ENCODE measurements around the gene MMD. TPM values are rescaled to one million over a fixed set of nuclear protein-coding genes. Genes with fewer than 3 reads are reported as not detected.
"Not testable (repeated sequence)": the region's sequence is repeated elsewhere in the genome, so short reads cannot be mapped to it uniquely, and the experiment has no call there.

MMD gene
- total and polyA plus RNA-seq, 2 experiments from 2014 or later: 65.3 to 85.0 TPM

- DNase-seq (ENCODE audit: low read depth in 1 of 2, low spot score in 1 of 2): no peak
- peak overlapping the region; percentile 66 for H3K27ac ChIP-seq
- no peaks in the 10 kb centered on the region for H3K27me3 ChIP-seq
- TF ChIP-seq CTCF (IDR thresholded peaks at IDR 0.05; ENCODE audit: low read depth, low read length): no peak
- H3K4me1 ChIP-seq (ENCODE audit: low read depth): peaks cover 9% of the 10 kb centered on the region
- no peak overlapping the region for H3K4me3 ChIP-seq
- no peaks in the 10 kb centered on the region for H3K9me3 ChIP-seq (ENCODE audit: low read depth)
- peaks cover 32% of the 10 kb centered on the region for H3K36me3 ChIP-seq
Measured at GRCh38 chr17:55395803-55396505, 25.7 kb downstream of the MMD start.

DNA sequence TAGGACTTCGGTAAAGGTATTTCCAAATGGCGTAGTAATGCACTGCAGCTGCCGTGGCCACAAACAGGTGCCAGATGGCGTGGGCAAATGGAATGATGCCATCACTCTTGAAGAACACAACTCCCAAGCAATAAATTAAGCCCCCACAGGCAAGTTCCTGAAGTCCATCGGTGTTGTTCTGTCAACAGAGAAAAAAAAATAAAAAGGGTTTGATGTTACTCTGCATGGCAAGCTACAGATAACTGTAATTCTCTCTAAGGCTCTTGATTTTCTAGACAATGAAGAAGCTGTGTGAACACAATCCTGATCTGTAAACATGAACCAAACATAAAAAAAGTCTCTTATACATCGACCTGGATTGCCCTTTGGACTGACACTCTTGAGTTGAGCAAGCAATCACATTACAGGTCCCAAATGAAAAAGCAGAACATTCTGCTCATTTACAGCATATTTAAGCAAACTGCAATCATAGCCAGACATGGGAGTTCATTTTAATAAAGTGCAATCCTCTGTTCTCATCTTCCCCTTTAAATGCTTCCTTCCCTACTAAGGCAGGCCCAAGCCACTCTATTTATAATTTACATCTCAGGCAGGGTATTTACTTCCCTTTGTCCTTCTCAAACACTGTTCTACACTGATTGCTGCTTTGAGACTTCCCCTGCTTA lies 27.1 kb downstream of the MMD start:
- no peaks in the 10 kb centered on the region for H3K9me3 ChIP-seq (ENCODE audit: low read depth)
- H3K27me3 ChIP-seq: no peaks in the 10 kb centered on the region
- peaks cover 15% of the 10 kb centered on the region for H3K4me1 ChIP-seq (ENCODE audit: low read depth)
- H3K27ac ChIP-seq: peak overlapping the region; percentile 66
- H3K4me3 ChIP-seq: no peak overlapping the region
- no peak for TF ChIP-seq CTCF (IDR thresholded peaks at IDR 0.05; ENCODE audit: low read depth, low read length)
- no peak for DNase-seq (ENCODE audit: low read depth in 1 of 2, low spot score in 1 of 2)
- H3K36me3 ChIP-seq: peaks cover 21% of the 10 kb centered on the region

DNA sequence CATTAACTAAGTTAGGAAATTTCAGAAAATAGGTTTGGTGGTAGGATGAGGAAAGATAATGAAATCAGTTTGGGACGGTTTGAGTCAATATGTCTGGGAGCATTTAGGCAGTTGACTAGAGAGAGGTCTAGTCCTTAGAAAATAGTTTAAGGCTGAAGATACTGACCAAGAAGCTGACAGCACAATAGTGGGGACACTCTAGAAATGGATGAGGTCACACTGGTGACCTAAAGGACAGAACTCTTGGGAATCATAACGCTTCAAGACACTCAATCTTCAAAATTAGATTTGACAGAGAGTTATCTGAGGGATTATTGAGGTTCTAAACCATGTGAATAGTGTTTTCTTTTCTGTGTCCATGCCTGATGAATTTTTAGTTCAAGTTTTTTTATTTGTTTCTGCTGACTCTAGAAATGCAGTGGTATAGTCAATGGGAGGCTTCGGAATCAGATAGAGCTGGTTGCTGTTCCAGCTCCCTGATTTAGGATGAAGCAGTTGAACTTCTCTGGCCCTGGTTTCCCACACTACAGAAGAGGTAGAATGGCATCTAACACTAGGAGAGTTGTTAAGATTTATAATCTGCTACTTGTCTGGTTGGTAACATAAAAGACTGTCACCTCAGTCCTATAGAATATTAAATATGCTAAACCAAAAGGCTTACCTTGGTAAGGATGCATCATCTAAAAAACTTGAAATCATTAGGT lies 29.7 kb downstream of the MMD start:
- Histone ChIP-seq H3K9me3 (ENCODE audit: low read depth) (no peaks in the 10 kb centered on the region), H3K4me3 (no peak overlapping the region), H3K4me1 (ENCODE audit: low read depth) (peaks cover 31% of the 10 kb centered on the region), H3K36me3 (peaks cover 20% of the 10 kb centered on the region), H3K27ac (peak overlapping the region; percentile 67), H3K27me3 (no peaks in the 10 kb centered on the region)
- no peak for DNase-seq (ENCODE audit: low read depth in 1 of 2, low spot score in 1 of 2)
- no peak for TF ChIP-seq CTCF (IDR thresholded peaks at IDR 0.05; ENCODE audit: low read depth, low read length)

GRCh38 chr17:55391244-55391757 lies 30.3 kb downstream of the MMD start:
- Histone ChIP-seq H3K4me1 (ENCODE audit: low read depth) (peaks cover 31% of the 10 kb centered on the region), H3K9me3 (ENCODE audit: low read depth) (no peaks in the 10 kb centered on the region), H3K27ac (peak overlapping the region; percentile 36), H3K27me3 (no peaks in the 10 kb centered on the region), H3K4me3 (no peak overlapping the region), H3K36me3 (peaks cover 18% of the 10 kb centered on the region)
- DNase-seq (ENCODE audit: low read depth in 1 of 2, low spot score in 1 of 2): no peak
- no peak for TF ChIP-seq CTCF (IDR thresholded peaks at IDR 0.05; ENCODE audit: low read depth, low read length)

- DNase-seq (ENCODE audit: low read depth in 1 of 2, low spot score in 1 of 2): peak in 1 of 2 donors; percentile 22
- peaks cover 31% of the 10 kb centered on the region for H3K4me1 ChIP-seq (ENCODE audit: low read depth)
- TF ChIP-seq CTCF (IDR thresholded peaks at IDR 0.05; ENCODE audit: low read depth, low read length): no peak
- peak overlapping the region; percentile 36 for H3K27ac ChIP-seq
- H3K9me3 ChIP-seq (ENCODE audit: low read depth): no peaks in the 10 kb centered on the region
- H3K4me3 ChIP-seq: no peak overlapping the region
- no peaks in the 10 kb centered on the region for H3K27me3 ChIP-seq
- H3K36me3 ChIP-seq: peaks cover 15% of the 10 kb centered on the region
Measured at GRCh38 chr17:55390364-55390977, 31.2 kb downstream of the MMD start.

GRCh38 chr17:55389715-55390114 lies 31.9 kb downstream of the MMD start:
- H3K9me3 ChIP-seq (ENCODE audit: low read depth); H3K4me3 ChIP-seq; H3K27me3 ChIP-seq: not testable (repeated sequence)

More at GRCh38 chr17:55389715-55390114, 31.9 kb downstream of the MMD start:
- not testable (repeated sequence) for DNase-seq (ENCODE audit: low read depth in 1 of 2, low spot score in 1 of 2)
- peaks cover 33% of the 10 kb centered on the region for H3K4me1 ChIP-seq (ENCODE audit: low read depth)
- H3K36me3 ChIP-seq: peaks cover 15% of the 10 kb centered on the region
- peak overlapping the region; percentile 86 for H3K27ac ChIP-seq

All from cardiac muscle cell (in vitro differentiated cells and primary cell).